ENCODE measurements around the gene LRCOL1.

- TF ChIP-seq CTCF (IDR thresholded peaks at IDR 0.05) (no peak), EP300 (IDR thresholded peaks at IDR 0.05) (no peak), POLR2A (IDR thresholded peaks at IDR 0.05) (no peak)
Measured at GRCh38 chr12:132555686-132556085, 54.7 kb downstream of the LRCOL1 start.
